Lower leg skin (tissue), 3 donors: Measurements from ENCODE around the gene USF2.

Experiments
- POLR2A ChIP-seq, 2 donors: fragments of 450-650 bp; IDR thresholded peaks; one replicate each; pipeline ENCODE4 v1.6.1; 2016 to 2017; ENCODE audit warnings: antibody characterized with exemption in 2 of 2, mild to moderate bottlenecking in 1 of 2, moderate library complexity in 1 of 2
- TF ChIP-seq, protein P1 (sequence below), 3 donors: fragments of 450-650 bp; IDR thresholded peaks; one replicate each; pipeline ENCODE4 v1.5.1; 2016; ENCODE audit warnings: antibody characterized with exemption in 3 of 3, mild to moderate bottlenecking in 3 of 3, moderate library complexity in 2 of 3

GRCh38 chr19:35223084-35223790 is 45.5 kb upstream of the USF2 start:
- TF ChIP-seq, protein P1, sequence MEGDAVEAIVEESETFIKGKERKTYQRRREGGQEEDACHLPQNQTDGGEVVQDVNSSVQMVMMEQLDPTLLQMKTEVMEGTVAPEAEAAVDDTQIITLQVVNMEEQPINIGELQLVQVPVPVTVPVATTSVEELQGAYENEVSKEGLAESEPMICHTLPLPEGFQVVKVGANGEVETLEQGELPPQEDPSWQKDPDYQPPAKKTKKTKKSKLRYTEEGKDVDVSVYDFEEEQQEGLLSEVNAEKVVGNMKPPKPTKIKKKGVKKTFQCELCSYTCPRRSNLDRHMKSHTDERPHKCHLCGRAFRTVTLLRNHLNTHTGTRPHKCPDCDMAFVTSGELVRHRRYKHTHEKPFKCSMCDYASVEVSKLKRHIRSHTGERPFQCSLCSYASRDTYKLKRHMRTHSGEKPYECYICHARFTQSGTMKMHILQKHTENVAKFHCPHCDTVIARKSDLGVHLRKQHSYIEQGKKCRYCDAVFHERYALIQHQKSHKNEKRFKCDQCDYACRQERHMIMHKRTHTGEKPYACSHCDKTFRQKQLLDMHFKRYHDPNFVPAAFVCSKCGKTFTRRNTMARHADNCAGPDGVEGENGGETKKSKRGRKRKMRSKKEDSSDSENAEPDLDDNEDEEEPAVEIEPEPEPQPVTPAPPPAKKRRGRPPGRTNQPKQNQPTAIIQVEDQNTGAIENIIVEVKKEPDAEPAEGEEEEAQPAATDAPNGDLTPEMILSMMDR (IDR thresholded peaks at IDR 0.05), result no peak
- no peak for TF ChIP-seq POLR2A (IDR thresholded peaks at IDR 0.05)
